NCI-H2196 (cell line): Measurements from ENCODE around the gene SLC49A3.
"Not testable (repeated sequence)": the region's sequence is repeated elsewhere in the genome, so short reads cannot be mapped to it uniquely, and the experiment has no call there.

ENCODE experiments used
- DNase-seq: peaks from one replicate; lab custom pipeline; 2025; ENCODE audit not compliant: unreplicated experiment; lab: John Stamatoyannopoulos, UW

The SLC49A3 gene

DNA sequence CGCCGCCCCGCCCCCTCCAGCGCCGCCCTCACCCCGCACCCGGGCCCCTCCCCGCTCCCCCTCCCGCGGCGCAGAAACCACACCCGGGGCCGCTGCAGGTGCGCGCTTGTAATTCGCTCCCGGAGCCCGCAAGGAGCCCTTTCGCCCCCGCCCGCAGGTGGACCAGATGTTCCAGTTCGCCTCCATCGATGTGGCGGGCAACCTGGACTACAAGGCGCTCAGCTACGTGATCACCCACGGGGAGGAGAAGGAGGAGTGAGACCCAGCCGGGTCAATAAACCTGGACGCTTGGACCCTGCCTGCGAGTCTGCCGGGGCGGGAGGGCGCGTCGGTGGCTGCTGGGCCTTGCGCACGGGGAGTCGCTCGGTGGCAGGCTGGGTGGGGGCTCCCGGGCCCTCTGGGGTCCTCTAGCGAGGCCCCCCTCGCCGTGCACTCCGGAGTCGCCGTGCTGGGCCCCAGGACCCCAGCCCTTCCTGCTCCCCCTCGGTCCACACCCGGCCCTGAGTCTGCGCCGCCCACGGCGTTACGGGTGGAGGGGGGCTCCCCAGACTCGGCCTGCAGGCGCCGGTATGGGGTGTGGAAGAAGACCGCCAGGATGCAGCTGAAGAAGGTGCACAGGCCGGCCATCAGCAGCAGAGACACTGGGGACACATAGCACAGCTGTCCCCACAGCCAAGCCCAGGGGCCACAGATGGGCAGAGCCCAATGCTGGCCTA, 7.1 kb downstream of the SLC49A3 start:
- peak; percentile 76 for DNase-seq

DNA sequence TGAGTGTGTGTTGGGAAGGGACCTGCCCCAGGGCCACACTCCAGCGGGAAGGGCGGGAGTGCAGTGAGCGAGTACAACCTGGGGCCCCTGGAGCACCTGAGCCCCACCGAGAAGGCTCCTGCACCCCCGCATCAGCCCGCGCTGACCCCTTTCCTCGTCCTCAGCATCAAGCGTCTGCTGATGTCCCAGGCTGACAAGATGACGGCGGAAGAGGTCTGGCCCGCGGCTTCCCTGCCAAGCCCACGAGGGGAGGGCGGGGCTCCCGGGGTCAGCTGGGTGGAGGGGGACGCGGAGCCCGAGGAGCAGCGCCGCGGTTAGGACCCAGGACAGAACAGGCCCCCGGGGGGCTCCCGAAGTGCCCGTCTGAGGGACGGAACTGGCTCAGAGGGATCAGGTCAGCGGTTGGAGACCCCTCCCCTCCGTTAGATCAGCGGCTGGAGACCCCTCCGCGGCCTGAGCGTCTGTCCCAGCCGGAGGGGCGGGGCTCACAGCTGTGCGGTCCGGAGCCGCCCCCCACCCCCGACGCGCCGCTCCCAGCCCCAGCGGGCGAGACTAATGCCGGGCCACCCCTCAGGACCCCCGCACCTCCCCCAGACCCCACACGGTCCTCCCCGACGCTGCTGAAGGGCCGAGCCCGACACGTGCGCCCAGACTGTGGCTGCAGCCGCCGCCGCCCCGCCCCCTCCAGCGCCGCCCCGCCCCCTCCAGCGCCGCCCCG, 7.9 kb downstream of the SLC49A3 start:
- DNase-seq = peak; percentile 14

DNA sequence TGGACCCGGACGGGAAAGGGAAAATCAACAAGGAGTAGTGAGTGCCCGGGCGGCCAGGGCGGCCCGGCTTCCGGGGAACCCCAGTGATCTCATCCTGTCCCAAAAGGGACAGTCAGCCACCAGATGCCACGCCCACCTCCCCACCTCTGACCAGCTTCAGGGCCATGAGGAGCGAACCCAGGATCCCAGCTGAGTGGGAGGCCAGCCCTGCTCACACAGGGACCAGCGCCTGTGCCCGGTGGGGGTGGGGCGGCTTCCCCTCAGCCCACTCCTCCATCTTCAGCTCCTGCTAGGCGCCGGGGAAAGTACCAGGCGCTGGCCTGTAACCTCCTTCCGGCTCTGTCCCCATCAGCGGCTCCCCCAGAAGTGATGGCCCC, 8.4 kb downstream of the SLC49A3 start:
- DNase-seq = no peak

DNA sequence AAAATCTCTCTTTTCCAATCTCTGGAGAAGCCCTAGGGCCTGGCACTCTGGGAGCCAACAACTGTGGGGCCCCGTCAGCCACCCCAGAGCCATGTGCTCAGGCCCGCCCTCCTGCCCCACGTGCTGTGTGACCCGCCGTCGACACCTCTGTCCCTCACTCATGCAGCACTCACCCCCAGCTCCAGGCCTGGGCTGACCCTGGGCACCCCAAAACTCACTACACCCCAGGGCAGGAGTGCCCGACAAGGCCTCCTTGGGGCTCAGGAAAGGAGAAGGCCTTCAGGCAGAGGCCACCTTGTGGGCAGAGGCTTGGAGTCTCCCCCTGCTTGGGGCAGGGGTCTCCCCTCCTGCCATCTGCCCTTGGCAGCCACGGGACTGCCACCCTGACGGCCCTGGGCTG, 8.9 kb downstream of the SLC49A3 start:
- DNase-seq = no peak

DNA sequence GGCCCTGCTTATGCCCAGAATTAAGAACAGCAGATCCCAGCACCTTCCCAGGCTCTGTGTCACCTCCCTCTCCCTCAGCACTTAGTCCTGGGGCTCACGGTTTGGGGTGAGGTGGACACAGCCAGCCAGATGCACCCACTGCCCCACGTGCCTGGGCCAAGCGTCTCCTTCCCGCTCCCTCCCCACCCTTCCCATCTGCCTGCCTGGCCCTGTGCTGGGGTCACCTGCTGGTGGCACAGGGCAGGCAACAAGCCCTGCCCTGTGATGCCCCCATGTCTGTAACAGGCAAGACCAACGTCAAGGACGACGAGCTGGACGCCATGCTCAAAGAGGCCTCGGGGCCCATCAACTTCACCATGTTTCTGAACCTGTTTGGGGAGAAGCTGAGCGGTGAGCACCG, 9.3 kb downstream of the SLC49A3 start:
- DNase-seq = no peak

DNA sequence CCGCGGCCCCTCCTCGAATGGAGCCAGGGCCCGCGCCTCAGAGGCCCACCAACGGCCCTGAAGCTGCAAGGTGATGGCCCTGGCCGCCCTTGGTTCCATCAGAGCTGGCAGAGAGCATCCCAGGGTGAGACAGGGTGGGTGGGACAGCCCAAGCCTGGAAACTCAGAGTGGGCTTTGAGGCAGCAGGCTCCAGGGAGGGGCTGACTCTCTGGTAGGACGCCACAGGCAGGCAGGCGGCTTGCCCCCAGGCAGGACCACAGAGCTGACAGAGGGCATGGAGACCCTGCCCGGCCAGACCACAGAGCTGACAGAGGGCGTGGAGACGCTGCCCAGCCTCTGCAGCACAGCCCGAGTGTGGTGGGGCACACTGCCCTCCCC, 9.9 kb downstream of the SLC49A3 start:
- no peak for DNase-seq

DNA sequence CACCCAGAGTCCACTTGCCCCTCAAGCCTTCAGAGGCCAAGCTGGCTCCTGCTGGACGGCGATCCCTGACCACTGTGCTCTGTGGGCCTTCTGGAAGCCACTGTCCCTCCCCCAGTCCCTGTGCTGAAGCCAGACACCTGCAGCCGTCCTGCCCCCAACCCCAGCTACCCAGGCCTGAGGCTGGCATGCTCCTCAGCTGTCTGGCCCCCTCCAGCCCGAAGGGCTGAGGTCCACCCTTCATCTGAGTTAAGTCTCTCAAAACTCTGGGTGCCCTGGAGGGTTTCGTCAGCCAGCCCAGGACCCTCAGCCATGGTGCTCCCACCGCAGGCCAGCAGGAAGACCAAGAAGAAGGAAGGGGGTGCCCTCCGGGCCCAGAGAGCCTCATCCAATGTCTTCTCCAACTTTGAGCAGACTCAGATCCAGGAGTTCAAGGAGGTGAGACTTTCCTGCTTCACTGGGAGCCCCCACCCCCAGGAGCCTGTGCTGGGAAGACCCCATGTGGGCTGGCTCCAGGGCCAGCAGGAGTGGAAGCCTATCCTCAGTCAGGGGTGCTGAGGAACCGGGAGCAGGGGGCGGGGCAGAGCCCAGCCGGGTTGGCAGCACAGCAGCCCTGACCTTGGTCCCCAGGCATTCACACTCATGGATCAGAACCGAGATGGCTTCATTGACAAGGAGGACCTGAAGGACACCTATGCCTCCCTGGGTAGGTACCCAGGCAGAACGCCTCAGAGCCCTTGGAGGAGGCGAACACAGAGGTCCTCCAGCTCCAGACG, 10.4 kb downstream of the SLC49A3 start:
- no peak for DNase-seq

DNA sequence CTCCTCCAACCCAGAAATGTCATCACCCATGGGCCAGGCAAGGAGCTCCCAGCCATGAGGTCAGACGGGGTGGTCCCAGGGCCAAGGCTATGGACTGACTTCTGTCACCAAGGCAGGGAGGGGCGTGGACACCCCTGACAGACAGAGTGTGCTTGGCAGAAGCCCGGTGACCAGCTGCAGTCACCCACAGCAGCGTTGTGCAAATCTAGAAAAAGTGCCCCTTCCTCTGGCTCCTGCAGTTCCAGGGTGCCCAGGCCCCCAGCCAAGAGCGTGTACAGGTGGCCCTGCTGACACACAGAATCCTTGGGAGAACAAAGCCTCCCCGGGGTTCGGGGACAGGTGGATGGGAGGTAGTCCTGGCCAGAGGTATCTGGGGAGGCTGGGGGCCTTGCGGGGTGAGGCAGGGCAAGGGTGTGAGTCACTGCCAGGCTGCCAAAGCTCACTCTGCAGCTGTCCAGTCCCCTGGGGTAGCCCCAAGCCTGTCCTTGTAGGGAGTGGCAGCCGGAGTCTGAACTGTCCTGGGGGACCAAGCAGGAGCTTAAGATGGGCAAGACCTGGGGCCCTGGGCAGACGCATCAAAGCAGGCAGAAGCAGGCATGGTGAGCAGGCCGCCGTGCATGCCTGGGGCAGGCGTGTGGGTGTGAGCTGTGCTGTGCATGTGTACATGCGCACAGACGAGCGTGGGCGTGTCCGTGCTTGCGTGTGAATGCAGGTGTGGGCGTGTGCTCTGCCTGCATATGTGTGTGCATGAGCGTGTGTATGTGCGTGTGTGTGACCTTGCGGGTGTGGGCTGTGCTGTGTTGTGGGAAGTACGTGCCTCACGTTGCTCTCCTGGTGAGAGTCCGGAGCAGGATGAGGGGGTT, 11.3 kb downstream of the SLC49A3 start:
- DNase-seq = no peak

DNA sequence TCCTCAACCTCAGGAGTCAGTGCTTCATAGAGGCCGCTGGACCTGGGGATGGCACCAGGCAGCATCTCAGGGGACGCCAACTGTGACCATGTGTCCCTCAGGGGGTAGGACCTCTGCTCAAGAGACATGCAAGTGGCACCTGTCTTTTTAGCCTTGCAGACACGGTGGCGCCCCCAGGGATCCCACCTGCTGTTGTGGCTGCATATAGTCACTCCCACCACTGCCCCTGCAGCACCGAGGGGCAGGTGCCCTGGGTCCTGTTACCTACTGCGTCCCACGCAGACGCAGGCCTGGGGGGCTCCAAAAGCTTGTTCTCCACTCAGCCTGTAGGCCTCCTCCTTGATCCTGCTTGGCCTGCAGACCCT, 12.1 kb downstream of the SLC49A3 start:
- DNase-seq = no peak

DNA sequence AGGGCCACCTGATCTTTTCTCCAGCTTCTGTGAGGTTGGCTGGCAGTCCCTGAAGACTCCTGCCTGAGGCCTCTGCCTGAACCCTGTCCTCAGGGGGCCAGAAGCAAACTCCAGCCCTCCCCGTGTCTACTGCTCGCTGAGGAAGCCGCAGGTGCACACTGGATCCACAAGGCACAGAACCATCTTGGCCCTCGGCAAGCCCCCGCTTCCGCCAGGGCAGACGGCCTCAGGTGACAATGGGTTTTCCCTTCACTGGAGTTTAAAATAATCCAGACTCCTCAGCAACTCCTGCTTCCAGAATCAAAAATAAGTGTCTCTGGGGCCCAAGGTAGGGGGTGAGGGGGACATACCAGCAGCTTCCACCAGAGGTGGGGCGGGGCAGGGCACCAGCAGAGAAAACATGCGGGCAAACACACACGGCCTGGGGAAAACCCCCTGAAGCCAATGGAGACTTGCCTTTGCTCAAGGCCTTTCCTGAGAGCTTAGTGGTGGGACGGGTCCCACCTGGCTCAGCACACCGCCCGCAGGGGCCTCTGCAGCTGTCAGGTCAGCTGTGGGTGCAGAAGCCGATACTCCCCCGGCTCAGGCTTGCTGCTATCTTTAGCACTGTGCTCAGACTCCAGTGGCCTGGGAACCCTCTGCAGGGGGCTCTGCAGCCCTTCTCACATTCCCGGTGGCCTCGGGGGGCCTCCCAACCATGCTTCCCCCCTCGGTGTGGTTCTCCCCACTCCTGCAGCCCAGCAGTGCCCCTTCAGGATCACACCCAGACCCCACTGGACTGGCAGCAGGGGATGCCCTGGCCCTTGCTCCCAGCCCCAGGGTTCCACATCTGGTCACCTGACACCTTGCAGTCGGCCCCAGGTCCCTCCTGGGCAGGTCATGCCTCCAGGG, 12.7 kb downstream of the SLC49A3 start:
- no peak for DNase-seq

DNA sequence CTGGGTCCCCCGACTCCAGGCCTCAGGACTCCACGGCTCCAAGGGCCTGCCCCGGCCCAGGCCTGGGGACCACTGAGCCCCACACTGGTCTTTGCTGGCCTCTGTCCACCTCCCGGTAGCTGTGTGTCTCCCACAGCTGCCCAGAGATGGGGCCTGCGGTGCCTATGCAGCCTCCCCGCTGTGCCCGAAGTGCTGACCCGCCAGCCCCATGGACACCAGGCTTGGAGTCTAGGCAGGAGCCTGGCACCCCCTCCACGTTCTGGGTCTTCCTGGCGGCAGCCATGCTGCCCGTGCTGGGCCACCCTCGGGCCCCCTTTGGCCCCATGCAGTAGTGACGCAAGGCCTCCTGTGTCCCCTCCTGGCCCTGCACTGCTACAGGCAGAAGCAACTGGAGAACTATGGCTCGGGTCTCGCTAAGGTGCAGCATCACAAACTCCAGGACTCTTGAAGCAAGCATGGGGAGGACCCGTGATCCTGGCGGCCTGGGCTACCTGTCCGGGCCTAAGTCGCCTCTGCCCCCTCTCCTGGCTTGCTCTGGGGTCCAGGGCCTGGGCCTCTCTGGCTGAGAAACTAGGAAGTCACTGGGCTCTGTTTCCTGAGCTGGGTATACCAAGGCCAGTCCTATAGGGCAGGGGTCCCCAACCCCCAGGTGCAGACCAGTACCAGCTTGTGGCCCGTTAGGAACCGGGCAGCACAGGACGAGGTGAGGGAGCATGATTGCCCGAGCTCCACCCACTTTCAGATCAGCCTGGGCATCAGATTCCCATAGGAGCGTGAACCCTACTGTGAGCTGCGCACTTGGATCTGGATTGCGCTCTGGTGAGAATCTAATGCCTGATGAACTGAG, 13.7 kb downstream of the SLC49A3 start:
- no peak for DNase-seq

DNA sequence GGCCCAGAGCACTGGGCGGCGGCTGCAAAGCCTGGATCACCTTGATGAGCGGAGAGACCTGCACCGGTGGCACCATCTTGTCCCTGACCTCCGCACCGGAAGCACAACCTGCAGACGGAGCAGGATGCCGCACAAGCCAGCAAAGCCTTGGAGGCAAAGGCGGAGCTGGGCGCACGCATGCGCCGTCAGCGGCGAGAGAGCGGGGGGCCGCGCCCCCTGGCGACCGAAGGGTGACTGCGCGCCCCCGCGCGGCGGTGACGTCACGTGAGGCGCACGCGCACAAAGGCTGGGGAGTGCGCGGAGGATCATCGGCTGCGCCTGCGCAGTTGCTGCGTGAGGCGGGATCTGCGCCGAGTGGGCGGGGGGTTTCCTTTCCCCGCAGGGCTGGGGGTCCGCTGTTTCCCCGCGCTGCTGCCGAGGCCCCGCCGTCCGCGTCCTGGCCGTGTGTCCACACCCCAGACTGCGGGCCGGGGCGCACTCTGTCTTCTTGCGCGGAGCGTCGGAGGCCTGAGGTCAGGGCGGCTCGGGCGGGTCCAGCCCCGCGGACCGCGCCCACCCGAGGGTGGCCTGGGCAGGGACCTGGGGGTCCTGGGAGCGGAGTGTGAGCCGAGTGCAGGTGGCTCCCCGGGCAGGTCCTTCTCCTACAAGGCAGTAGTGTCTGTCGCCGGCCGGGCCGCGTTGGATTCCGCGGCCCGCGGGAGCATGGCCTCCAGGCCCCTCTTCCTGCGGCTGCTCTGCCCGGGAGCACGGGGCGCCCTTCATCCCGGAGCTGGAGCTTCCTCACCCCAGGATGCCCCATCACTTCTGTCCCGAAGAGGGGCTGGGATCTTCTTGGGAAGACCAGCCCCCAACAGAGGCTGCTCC, 14.5 kb downstream of the SLC49A3 start, which contains the start of the genes ATP5ME and MYL5:
TSS of gene ATP5ME (minus strand) at position 105 of the 864 bp plus-strand sequence. CDS start at position 76, 29 bp downstream.
TSS of gene MYL5 (plus strand) at position 371 of the 864 bp plus-strand sequence. CDS start 3,485 bp downstream, outside the sequence.
- DNase-seq = peak; percentile 97

DNA sequence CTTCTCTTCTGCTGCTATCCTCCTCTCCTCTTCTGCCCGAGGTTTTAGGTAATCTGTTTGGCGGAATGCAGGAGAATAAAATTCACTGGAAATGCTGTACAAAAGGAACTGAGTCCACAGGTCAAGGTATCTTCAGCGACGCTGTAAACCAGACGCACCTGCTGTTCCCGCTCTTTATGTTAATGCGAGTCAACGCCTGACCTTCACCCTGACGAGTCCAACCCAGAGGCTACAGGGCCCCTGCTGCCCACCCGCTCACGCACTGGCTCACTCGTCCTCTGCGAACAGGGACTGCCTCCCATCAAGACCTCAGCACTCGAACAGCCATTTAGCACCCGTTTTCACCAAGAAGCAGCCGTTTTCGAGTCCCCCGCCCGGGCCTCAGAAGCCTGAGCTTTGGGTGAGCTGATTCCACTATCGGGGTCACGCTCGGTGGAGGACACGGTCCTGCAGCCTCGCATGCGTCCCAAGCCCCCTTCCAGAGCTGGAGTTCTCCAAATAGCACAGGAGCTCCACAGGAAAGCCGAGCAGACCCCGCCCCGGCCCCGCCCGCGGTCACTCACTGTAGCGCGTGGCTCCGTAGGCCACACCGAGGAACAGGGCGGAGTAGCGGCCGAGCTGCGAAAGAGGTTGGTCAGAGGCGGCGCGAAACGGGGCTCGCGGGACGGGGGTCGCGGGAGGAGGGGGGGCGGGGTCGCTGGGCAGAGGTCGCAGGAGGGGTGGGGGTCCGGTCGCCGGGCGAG, 15.4 kb downstream of the SLC49A3 start:
- DNase-seq = peak; percentile 20

DNA sequence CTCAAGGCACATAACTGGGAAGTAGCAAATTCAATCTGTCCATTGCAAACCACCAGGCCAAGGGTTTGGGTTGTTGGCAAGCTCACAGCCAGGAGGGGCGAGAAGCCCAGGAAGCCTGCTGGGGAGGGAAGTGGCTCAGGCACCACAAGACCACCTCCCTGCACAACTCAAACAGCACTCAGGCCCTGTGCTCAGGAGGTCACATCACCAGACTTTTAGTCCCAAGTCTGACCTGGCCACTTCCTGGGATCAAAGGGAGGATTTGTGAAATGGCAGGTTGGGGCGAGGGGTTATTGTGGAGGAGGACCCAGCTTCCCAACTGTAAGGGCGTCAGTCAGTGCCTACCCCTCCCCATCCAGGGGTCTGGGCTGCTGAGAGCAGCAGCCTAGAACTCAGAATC, 17.2 kb downstream of the SLC49A3 start:
- no peak for DNase-seq

DNA sequence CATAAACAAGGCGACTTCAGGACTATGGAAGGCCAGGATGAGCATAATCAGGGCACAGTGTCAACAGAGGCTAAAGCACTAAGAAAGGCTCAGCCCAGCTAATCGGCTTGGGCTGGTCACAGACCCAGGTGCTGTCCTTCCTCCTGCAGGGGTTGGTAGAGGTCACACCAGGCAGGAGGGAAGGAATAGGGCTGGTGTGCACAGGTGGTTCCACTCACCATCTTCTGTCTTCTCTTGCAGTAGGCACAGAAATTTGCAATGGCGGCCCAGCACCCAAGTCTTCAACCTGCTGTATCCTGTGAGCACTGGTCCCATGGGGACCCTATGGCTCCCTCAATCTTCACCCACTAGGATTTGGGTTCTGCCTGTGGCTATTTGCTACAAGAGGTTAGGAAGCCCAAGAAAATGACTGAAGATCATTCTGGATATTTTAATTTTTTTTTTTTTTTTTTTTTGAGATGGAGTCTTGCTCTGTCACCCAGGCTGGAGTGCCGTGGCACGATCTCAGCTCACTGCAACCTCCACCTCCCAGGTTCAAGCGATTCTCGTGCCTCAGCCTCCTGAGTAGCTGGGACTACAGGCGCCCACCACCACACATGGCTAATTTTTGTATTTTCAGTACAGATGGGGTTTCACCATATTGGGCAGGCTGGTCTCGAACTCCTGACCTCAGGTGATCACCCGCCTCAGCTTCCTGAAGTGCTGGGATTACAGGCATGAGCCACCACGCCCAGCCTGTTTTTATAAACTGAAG, 19.0 kb downstream of the SLC49A3 start:
- DNase-seq = not testable (repeated sequence)

DNA sequence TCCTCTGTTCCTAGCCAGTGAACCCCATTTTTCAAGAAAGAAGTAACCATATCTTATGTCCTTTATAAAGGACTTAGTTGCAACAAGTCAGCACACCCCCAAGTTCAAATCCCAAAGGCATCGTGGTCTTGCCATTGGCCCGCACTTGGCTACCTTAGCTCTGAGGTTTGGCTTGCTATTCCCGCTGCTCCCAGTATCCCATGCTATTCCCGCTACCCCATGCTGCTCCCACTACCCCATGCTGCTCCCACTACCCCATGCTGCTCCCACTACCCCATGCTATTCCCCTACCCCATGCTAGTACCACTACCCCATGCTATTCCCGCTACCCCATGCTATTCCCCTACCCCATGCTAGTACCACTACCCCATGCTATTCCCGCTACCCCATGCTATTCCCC, 20.7 kb downstream of the SLC49A3 start:
- not testable (repeated sequence) for DNase-seq

DNA sequence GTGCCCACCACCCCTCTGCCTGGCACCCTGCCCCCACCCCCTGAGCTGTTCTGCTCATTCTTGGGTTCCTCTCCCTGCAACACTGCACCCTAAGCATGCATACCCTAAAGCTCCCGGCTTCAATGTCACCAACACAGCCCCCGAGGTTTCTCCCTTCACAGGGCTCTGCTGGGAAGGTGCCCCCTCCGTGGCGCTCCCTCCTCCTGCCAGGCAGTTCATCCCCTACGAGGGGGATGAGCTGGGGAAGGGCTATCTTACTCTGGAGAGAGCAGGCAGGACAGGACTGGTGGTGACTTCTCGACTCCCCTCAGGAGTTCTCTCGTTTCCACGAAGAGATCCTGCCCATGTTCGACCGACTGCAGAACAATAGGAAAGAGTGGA, 21.4 kb downstream of the SLC49A3 start:
- no peak for DNase-seq
